ENCODE measurements around the gene ZNF469.

DNA sequence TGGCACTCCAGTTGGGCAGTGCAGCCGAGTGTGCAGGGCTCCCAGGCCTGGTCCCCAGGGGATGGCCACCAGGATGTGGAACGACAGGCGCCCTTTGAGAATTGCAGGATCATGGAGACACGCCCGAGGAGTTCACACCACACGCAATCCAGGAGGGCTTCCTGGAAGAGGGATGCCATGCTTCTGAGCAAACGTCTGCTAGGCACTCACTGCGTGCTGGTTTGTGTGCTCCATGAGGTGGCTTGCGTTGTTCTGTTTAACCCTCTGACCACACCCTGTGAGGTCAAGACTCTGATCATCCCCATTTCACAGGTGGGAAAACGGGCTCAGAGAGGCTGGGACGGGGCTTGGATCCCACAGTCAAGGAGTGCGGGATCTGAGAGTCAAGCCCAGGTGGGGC lies 37.7 kb downstream of the ZNF469 start:
- TF ChIP-seq CTCF (IDR thresholded peaks at IDR 0.05) = no peak
- no peak for TF ChIP-seq POLR2A (IDR thresholded peaks at IDR 0.05)

Measured in testis (tissue), 2 donors.